Fibroblast of skin of left biceps (primary cell): ENCODE data around the gene SASH1.
A peak's percentile ranks its signal among the peaks of the same experiment; 100 is the strongest.

Source experiments
- DNase-seq, 2 experiments: peaks; one replicate each; pipeline ENCODE4 v3.0.0-alpha.2; 2013; ENCODE audit warnings: low read depth in 2 of 2

The SASH1 gene

GRCh38 chr6:148404456-148405054 is 61.9 kb downstream of the SASH1 start:
- no peak for DNase-seq

GRCh38 chr6:148405894-148406293 is 63.3 kb downstream of the SASH1 start:
- no peak for DNase-seq

- DNase-seq, result no peak
These were observed 64.1 kb downstream of the SASH1 start for GRCh38 chr6:148406579-148407371.

GRCh38 chr6:148407372-148407771 is 64.7 kb downstream of the SASH1 start:
- peak; percentile 93 for DNase-seq

DNA sequence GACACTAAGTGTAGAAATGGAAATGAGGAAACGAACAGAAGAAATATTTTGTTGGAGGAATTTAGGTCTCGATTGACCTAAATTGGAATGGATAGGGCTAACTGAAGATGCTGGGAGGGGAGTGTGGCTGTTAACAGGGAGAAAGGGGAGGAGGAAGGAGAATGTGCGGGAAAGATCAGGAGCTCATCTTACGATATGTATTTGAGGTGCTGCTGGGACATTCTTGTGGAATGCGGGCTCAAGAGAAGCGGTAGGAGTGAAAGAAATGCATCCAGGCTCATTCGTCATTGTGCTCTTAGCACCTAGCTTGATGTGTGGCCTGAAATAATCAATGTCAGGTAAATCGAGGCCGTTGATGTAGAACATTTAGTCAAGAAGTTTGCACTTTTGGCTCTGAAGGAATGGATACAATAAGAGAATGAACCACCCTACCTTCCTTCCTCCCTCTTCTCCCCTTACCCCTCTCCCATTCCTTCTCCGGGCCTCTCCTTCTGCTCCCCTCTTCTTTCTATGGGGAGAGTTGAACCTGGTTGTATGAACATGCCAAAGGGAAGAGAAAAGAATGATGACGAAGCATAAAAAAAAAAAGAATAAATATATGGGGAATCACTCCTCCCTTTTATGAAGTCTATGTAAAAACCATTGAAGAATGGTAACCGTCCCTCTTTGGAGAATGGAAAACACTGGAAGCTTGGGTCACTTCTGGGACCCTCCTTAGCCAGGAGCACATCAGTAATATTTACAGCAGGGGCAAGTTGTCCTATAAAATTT is 70.9 kb downstream of the SASH1 start:
- DNase-seq, result no peak

GRCh38 chr6:148414092-148414489 is 71.5 kb downstream of the SASH1 start:
- DNase-seq, result no peak

- peak; percentile 57 for DNase-seq
These were observed 72.2 kb downstream of the SASH1 start for GRCh38 chr6:148414836-148415235.

DNA sequence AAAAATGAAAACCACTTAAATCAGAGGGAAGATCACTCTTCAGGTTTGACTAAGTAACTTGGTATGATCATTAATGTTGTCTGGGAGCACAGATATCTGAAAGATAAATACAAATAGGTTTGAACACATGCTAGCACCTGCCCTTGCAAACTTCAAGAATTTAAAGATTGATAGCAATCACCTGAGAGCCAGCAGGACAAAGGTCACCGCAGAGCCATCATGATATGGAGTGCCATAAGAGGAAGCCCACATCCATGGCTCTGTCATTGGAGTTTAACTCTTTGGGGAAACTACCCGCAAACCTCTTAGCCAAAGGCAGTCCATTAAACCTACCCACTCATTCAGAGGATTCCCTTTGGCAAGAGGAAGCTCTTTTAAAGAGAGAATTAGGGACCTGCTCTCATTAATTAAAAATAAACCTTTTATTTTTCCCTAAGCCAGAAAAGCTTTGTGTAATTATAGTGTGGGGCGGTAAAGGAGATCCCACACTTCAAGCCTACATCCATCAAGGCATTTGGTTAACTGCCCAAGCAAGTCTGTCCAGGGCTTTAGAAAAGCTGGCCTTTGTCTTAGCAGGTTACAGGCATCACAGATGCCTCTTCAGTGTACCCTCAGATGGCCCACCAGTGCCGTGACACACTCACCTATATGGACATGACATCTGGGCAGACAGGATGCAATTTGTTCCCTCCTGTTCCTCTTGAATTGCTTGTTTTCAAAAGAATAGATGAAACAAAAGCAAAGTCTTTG is 73.0 kb downstream of the SASH1 start:
- DNase-seq, result no peak

DNA sequence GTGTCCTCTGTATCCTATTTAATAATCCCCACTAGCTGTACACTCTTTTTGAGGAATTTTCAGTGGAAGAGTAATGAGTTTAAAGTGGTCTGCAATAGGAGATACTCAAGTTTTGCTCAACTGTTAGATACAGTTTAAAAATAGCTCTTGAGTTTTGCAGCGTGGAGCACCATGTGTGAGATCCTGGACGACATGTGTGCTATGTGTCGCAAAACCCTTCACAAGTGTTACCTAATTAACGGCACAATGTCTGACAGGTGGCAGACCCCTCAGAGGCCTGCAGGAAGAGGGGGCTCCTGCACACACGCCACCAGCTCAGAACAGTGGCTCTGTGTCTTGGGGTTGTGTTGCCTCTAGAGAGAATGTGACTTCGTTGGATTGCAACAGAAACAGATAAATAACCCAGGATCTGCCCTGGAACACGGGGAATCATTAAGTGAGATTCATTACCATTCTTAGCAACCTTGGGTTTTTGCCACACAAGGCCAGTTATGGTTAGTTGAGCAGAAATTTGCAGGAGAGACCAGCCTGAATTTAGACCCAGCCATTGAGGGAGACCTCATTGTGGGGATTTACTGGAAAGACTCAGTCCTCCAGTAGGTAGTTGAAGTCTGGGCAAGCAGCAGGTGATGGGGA is 73.8 kb downstream of the SASH1 start:
- DNase-seq, result no peak

DNA sequence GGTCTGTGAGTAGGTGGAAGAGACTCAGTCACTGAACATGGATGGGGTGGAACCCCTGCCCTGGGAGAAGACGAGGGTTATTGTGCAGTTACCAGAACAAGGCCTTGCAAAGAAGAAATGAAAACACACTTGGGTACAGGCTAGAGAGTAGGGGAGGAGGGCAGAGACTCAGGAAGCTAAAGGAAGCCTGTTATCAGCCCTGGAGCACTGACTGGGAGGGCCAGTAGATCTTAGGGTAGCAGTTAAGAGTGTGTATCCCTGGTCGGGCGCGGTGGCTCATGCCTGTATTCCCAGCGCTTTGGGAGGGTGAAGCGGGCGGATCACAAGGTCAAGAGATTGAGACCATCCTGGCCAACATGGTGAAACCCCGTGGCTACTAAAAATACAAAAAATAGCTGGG is 74.4 kb downstream of the SASH1 start:
- DNase-seq, result no peak

GRCh38 chr6:148419430-148419829 is 76.8 kb downstream of the SASH1 start:
- no peak for DNase-seq

DNA sequence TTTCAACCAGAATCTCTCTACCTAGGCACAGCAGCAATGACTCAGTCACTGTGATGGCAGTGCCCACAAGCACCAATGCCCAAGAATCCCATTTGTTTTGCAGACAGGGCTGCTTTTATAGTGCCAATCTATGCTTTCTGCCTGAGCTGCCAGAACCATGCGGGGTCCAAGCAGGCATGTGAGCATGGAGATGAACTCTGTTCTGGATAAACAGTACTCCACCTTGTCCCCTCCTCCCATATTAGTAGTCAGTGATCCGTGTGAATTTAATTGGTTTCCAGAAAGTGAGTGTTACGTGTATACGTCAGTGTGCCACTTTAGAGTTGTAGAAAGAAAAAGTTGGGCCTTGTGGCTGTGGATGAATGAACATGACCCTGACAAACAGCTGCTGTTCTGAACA is 79.4 kb downstream of the SASH1 start:
- DNase-seq, result no peak

DNA sequence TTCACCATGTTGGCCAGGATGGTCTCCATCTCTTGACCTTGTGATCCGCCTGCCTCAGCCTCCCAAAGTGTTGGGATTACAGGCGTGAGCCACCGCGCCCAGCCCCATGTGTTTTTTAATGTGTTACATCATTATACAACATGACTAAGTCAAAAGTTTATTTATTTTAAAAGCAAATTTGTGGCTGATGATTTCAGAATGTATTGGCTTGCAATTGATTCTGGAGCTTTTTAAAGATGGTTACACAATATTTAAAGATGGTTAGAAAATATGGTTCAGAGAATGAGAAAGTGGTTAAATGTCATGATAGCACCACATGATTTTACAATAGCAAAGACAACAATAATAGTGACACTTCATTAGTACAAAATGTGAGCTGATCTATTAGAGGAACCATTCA is 80.5 kb downstream of the SASH1 start:
- no peak for DNase-seq

DNA sequence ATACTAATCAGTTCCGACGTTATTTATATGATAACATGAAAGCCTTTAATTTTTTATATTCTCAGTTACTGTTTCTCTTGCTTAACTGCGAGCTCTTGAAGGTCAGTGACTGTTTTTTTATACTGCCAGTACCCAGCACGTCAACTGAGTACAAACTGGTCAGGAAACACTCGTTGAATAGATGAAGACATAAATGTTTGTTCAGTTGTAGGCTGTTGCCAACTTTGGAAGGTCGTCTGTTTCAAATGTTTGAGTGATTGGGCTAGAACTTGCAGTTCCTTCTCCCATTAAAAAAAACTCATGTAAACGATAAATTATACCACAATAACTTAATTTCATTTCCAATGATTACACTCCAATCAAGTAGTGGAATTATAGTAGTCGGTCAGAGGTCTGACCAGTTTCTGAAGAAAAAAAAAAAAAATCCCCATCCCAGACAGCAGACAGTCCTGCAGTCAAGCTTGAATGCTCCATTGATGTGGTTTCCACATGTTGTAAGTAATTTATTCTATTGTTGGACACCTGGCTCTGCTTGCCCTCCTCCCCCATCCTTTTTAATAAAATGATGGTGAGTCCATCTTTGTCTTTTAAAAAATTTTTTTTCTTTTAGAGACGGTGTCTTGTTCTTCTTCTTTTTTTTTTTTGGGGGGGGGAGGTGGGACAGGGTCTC is 81.1 kb downstream of the SASH1 start:
- no peak for DNase-seq

GRCh38 chr6:148425443-148425842 is 82.8 kb downstream of the SASH1 start:
- DNase-seq, result no peak

- DNase-seq, result no peak
These were observed 83.8 kb downstream of the SASH1 start for GRCh38 chr6:148426317-148426977.

- no peak for DNase-seq
These were observed 84.7 kb downstream of the SASH1 start for GRCh38 chr6:148427333-148427732.

GRCh38 chr6:148429423-148429822 is 86.8 kb downstream of the SASH1 start:
- no peak for DNase-seq

GRCh38 chr6:148430897-148431296 is 88.3 kb downstream of the SASH1 start:
- no peak for DNase-seq

DNA sequence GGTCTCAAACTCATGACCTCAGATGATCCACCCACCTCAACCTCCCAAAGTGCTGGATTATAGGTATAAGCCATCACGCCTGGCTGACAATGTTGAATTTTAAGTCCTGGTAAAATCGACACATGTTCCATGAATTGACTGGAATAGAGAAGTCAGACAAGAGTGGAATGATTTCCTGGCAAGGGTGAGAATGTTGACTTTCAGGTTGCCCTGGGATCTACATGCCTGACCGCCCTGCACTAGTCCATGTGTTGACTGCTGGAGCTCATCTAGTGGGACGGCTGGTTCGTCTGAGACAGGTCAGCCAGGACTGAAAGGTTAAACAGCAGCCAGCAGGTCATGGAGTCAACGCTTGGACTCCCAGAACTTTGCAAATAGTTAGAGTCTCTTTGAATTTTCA is 88.8 kb downstream of the SASH1 start:
- DNase-seq, result no peak

DNA sequence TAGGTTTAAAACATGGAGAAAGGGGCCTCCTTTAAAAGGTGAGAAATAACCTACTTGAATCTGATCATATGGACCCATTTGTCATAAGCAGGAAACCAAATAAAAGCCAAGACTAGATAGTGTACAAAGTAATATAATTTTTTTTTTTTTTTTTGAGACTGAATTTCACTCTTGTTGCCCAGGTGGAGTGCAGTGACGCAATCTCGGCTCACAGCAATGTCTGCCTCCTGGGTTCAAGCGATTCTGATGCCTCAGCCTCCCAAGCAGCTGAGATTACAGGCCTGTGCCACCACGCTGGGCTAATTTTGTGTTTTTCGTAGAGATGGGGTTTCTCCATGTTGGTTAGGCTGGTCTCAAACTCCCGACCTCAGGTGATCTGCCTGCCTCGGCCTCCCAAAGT is 89.2 kb downstream of the SASH1 start:
- DNase-seq, result no peak
